ENCODE results near the gene SMYD3. TPM values are rescaled to one million over a fixed set of nuclear protein-coding genes. Genes with fewer than 3 reads are reported as not detected.
A peak's percentile ranks its signal among the peaks of the same experiment; 100 is the strongest.

SMYD3 gene
- total RNA-seq, 1 experiment from 2014 or later, result 25.5 TPM

DNA sequence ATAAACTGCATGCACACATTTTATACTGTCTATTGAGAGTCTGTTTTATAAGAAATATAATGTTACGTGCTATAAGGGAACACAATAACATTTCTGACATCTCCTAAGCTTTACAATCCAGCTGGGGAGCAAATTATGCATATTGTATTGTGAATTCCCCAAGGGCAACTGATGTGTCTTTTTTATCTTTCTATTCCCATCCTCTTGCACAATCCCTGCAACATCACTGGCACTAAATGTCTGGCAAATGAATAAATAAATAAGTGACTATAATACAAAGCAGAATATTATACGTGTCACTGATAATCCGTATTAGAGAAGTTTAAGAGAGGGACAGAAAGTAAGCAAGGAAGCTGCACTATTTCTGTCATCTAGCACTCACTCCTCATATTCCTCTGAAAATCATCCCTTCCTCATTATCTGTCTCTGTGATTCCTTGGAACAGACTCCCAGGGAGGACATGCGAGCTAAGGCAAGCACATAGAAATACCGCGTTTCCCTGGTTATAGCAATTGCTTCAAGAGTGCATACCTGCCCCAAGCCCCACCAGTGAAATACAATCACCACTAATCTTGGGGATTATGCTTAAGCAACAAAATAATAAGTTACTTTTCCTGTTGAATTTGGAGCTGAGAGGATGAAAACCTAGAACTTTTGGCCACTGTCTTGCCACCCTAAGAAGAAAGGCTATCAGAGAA is 205.4 kb downstream of the SMYD3 start:
- no peak overlapping the region for H3K4me3 Mint-ChIP-seq
- no peak overlapping the region for H2BK120ac ChIP-seq (ENCODE audit: low read depth, low read length, poor library complexity, severe bottlenecking)
- peaks cover 14 to 16% of the 10 kb centered on the region in 2 experiments for H3K4me1 Mint-ChIP-seq
- no peak overlapping the region for H4K8ac ChIP-seq (replicated peaks; ENCODE audit: insufficient read length, low read depth, low read length)
- no peak overlapping the region for H3T11ph ChIP-seq (ENCODE audit: low read length)
- peak overlapping the region in 2 of 3 experiments; percentile 6 to 12; a peak in 1 of 7 replicates for H3K27ac Mint-ChIP-seq
- H3K9ac ChIP-seq (ENCODE audit: extremely low read depth, insufficient read length, low read length), result no peak overlapping the region
- no peak overlapping the region for H2BK15ac ChIP-seq (ENCODE audit: low read depth, low read length)
- H3K9me3 Mint-ChIP-seq, result no peaks in the 10 kb centered on the region
- no peak overlapping the region for H2BK20ac ChIP-seq (ENCODE audit: low read depth, low read length, poor library complexity, severe bottlenecking)
- no CpG with 5 or more reads among the region's 6 CpGs for WGBS (ENCODE audit: extremely low coverage, insufficient read length, low lambda C conversion rate)
- H2AFZ ChIP-seq (ENCODE audit: low read length), result no peak overlapping the region
- H3K27ac ChIP-seq (ENCODE audit: insufficient read length, low read depth, low read length), result no peak overlapping the region
- H2BK5ac ChIP-seq (ENCODE audit: insufficient read length, low read length), result no peak overlapping the region
- no peak overlapping the region for H3K14ac ChIP-seq (ENCODE audit: insufficient read depth, low read length)
- H3K4me2 ChIP-seq (ENCODE audit: insufficient read depth, insufficient read length, low read length), result no peak overlapping the region
- no peaks in the 10 kb centered on the region for H3K27me3 ChIP-seq (ENCODE audit: insufficient read depth, low read length)
- no peak for DNase-seq
- no peak overlapping the region for H4K91ac ChIP-seq (ENCODE audit: insufficient read length, low read depth, low read length)
- no peaks in the 10 kb centered on the region for H3K79me1 ChIP-seq (ENCODE audit: insufficient read depth, low read depth, low read length, poor library complexity, severe bottlenecking)
- no peak overlapping the region for H3K4ac ChIP-seq (ENCODE audit: low read depth, low read length)
- H4K5ac ChIP-seq (ENCODE audit: insufficient read length, low read depth, low read length), result no peak overlapping the region
- H3K4me1 ChIP-seq (ENCODE audit: insufficient read depth, low read length), result no peaks in the 10 kb centered on the region
- no peaks in the 10 kb centered on the region for H3K36me3 Mint-ChIP-seq (ENCODE audit: insufficient read depth in 1 of 3, low read depth in 3 of 3)
- no peaks in the 10 kb centered on the region for H3K79me2 ChIP-seq (ENCODE audit: insufficient read depth, low read length)
- no peaks in the 10 kb centered on the region for H3K9me3 ChIP-seq (ENCODE audit: control insufficient read depth, low read depth, low read length)
- H2BK12ac ChIP-seq (ENCODE audit: insufficient read length, low read depth, low read length), result no peak overlapping the region
- no peak overlapping the region for H3K23ac ChIP-seq (ENCODE audit: insufficient read length, low read depth, low read length)
- H3K18ac ChIP-seq (ENCODE audit: insufficient read length, low read depth, low read length), result no peak overlapping the region
- TF ChIP-seq, protein P1, sequence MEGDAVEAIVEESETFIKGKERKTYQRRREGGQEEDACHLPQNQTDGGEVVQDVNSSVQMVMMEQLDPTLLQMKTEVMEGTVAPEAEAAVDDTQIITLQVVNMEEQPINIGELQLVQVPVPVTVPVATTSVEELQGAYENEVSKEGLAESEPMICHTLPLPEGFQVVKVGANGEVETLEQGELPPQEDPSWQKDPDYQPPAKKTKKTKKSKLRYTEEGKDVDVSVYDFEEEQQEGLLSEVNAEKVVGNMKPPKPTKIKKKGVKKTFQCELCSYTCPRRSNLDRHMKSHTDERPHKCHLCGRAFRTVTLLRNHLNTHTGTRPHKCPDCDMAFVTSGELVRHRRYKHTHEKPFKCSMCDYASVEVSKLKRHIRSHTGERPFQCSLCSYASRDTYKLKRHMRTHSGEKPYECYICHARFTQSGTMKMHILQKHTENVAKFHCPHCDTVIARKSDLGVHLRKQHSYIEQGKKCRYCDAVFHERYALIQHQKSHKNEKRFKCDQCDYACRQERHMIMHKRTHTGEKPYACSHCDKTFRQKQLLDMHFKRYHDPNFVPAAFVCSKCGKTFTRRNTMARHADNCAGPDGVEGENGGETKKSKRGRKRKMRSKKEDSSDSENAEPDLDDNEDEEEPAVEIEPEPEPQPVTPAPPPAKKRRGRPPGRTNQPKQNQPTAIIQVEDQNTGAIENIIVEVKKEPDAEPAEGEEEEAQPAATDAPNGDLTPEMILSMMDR (conservative IDR thresholded peaks at IDR 0.05), result no peak
- H3K56ac ChIP-seq (ENCODE audit: insufficient read length, low read depth, low read length), result no peak overlapping the region
- H4K20me1 ChIP-seq (ENCODE audit: control insufficient read depth, insufficient read depth, insufficient read length), result no peaks in the 10 kb centered on the region
- H3K23me2 ChIP-seq (ENCODE audit: insufficient read length, low read depth, low read length, poor library complexity, severe bottlenecking), result no peaks in the 10 kb centered on the region
- H2AK5ac ChIP-seq (ENCODE audit: insufficient read length, low read length), result no peak overlapping the region
- H3K27me3 Mint-ChIP-seq (ENCODE audit: low read depth), result no peaks in the 10 kb centered on the region

All from H9 (cell line).